ENCODE data around the gene LRRC8D. TPM values are rescaled to one million over a fixed set of nuclear protein-coding genes. Genes with fewer than 3 reads are reported as not detected.

Gene LRRC8D
- total RNA-seq, 1 donor from 2014 or later: 36.0 TPM

- TF ChIP-seq, protein P1, sequence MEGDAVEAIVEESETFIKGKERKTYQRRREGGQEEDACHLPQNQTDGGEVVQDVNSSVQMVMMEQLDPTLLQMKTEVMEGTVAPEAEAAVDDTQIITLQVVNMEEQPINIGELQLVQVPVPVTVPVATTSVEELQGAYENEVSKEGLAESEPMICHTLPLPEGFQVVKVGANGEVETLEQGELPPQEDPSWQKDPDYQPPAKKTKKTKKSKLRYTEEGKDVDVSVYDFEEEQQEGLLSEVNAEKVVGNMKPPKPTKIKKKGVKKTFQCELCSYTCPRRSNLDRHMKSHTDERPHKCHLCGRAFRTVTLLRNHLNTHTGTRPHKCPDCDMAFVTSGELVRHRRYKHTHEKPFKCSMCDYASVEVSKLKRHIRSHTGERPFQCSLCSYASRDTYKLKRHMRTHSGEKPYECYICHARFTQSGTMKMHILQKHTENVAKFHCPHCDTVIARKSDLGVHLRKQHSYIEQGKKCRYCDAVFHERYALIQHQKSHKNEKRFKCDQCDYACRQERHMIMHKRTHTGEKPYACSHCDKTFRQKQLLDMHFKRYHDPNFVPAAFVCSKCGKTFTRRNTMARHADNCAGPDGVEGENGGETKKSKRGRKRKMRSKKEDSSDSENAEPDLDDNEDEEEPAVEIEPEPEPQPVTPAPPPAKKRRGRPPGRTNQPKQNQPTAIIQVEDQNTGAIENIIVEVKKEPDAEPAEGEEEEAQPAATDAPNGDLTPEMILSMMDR (IDR thresholded peaks at IDR 0.05): no peak
- intact Hi-C loops (cut with micrococcal nuclease): no loop called here
- Mint-ChIP-seq H3K36me3 (ENCODE audit: low read depth) (peaks cover 37% of the 10 kb centered on the region), H3K9me3 (peaks cover 2% of the 10 kb centered on the region), H3K4me1 (peaks cover 29% of the 10 kb centered on the region), H3K27me3 (no peaks in the 10 kb centered on the region), H3K4me3 (no peak overlapping the region), H3K27ac (no peak overlapping the region)
- ATAC-seq (ENCODE audit: low read depth) (no peak), DNase-seq (no peak)
- ChIA-PET CTCF (no interaction called here), POLR2A (no interaction called here)
These were observed 107.7 kb downstream of the LRRC8D start for GRCh38 chr1:89928506-89928905.

- Mint-ChIP-seq H3K27ac (no peak overlapping the region), H3K4me3 (no peak overlapping the region), H3K36me3 (ENCODE audit: low read depth) (peaks cover 37% of the 10 kb centered on the region)
These were observed 108.7 kb downstream of the LRRC8D start for GRCh38 chr1:89929467-89930063.

GRCh38 chr1:89930579-89930978 is 109.7 kb downstream of the LRRC8D start:
- DNase-seq: no peak
- Mint-ChIP-seq H3K4me1 (peaks cover 29% of the 10 kb centered on the region), H3K27ac (no peak overlapping the region), H3K9me3 (no peaks in the 10 kb centered on the region), H3K36me3 (ENCODE audit: low read depth) (peaks cover 44% of the 10 kb centered on the region), H3K27me3 (no peaks in the 10 kb centered on the region), H3K4me3 (no peak overlapping the region)
- CTCF ChIA-PET: no interaction called here
- intact Hi-C loops (cut with micrococcal nuclease): no loop called here
- TF ChIP-seq, protein P1 (IDR thresholded peaks at IDR 0.05): no peak
- ATAC-seq (ENCODE audit: low read depth): no peak
- POLR2A ChIA-PET: interaction anchor here (0.7 kb wide), 1 partner anchor 10 kb away, joined by 7 read pairs; no protein-coding TSS in a partner anchor

More at GRCh38 chr1:89929467-89930063, 108.7 kb downstream of the LRRC8D start:
- DNase-seq (no peak), ATAC-seq (ENCODE audit: low read depth) (no peak)
- Mint-ChIP-seq H3K4me1 (peaks cover 29% of the 10 kb centered on the region), H3K27me3 (no peaks in the 10 kb centered on the region), H3K9me3 (no peaks in the 10 kb centered on the region)
- POLR2A ChIA-PET: no interaction called here
- CTCF ChIA-PET: no interaction called here
- TF ChIP-seq, protein P1 (IDR thresholded peaks at IDR 0.05): no peak
- intact Hi-C loops (cut with micrococcal nuclease): no loop called here

DNA sequence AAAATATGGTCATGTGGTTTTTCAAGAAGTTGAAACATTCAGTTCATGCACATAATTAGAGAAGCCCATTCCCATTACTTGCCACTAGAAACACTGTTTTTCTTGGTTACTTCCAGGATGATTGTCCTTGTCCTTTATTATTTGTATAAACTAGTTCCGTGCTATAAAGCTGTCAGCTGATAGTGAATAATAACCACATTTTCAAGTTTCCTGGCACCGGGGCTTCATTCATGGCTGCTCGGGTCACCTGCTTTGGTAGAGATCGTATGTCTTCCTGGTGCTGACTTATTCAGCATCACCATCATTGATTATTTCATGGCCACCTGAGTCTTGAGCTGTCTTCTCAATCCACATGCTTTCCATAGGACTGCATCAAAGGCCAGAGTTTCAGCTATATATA is 111.1 kb downstream of the LRRC8D start:
- intact Hi-C loops (cut with micrococcal nuclease): no loop called here
- Mint-ChIP-seq H3K27ac (no peak overlapping the region), H3K27me3 (no peaks in the 10 kb centered on the region), H3K9me3 (no peaks in the 10 kb centered on the region), H3K4me1 (peaks cover 29% of the 10 kb centered on the region), H3K4me3 (no peak overlapping the region), H3K36me3 (ENCODE audit: low read depth) (peaks cover 49% of the 10 kb centered on the region)
- ChIA-PET CTCF (interaction anchor here (1.0 kb wide), 1 partner anchor 127 kb away, joined by 4 read pairs; no protein-coding TSS in a partner anchor), POLR2A (no interaction called here)
- ATAC-seq (ENCODE audit: low read depth) (no peak), DNase-seq (no peak)
- TF ChIP-seq, protein P1 (IDR thresholded peaks at IDR 0.05): no peak

- H3K27me3 Mint-ChIP-seq: no peaks in the 10 kb centered on the region
- no peak overlapping the region for H3K4me3 Mint-ChIP-seq
- ChIA-PET POLR2A (no interaction called here), CTCF (no interaction called here)
- peaks cover 25% of the 10 kb centered on the region for H3K4me1 Mint-ChIP-seq
- DNase-seq (no peak), ATAC-seq (ENCODE audit: low read depth) (no peak)
- peaks cover 47% of the 10 kb centered on the region for H3K36me3 Mint-ChIP-seq (ENCODE audit: low read depth)
- H3K27ac Mint-ChIP-seq: no peak overlapping the region
- TF ChIP-seq, protein P1 (IDR thresholded peaks at IDR 0.05): no peak
- H3K9me3 Mint-ChIP-seq: no peaks in the 10 kb centered on the region
- intact Hi-C loops (cut with micrococcal nuclease): no loop called here
These were observed 111.9 kb downstream of the LRRC8D start for GRCh38 chr1:89932598-89933364.

All from activated B cell treated with CpG ODN at 0.5 μM for 24 hours (primary cell).